Neural cell (in vitro differentiated cells): ENCODE data around the gene BAG5. TPM values are rescaled to one million over a fixed set of nuclear protein-coding genes. Genes with fewer than 3 reads are reported as not detected.
A peak's percentile ranks its signal among the peaks of the same experiment; 100 is the strongest.

Experiments
- H2AFZ ChIP-seq: fragments of 200-600, 300-800 bp; sonication (generic), shearing (Covaris generic); 2 replicates; pipeline ENCODE4 v1.6.0; 2014; ENCODE audit warnings: low read depth, mild to moderate bottlenecking, antibody characterized with exemption, low read length, moderate library complexity
- H3F3A ChIP-seq: fragments of 200-600 bp; shearing (Covaris generic); 2 replicates; pipeline ENCODE4 v1.6.1; 2016; ENCODE audit warnings: mild to moderate bottlenecking, moderate library complexity, mixed read lengths, antibody characterized with exemption, low read length; ENCODE audit not compliant: insufficient read depth, poor library complexity, severe bottlenecking
- H3K27ac ChIP-seq: fragments of 200-600, 300-800 bp; sonication (generic), shearing (Covaris generic); 2 replicates; pipeline ENCODE4 v1.5.1; 2014; ENCODE audit warnings: mild to moderate bottlenecking, low read length, moderate library complexity
- H3K27me3 ChIP-seq: fragments of 300-800, 200-600 bp; sonication (generic), shearing (Covaris generic); 2 replicates; pipeline ENCODE4 v1.6.0; 2014; ENCODE audit warnings: mild to moderate bottlenecking, low read depth, low read length, moderate library complexity; ENCODE audit not compliant: insufficient read depth
- H3K36me3 ChIP-seq: fragments of 300-800, 200-600 bp; sonication (generic), shearing (Covaris generic); 2 replicates; pipeline ENCODE4 v1.5.1; 2014; ENCODE audit warnings: mild to moderate bottlenecking, antibody characterized with exemption, low read length, moderate library complexity; ENCODE audit not compliant: insufficient read depth
- H3K4me2 ChIP-seq: fragments of 300-800, 200-600 bp; sonication (generic), shearing (Covaris generic); 2 replicates; pipeline ENCODE4 v1.6.0; 2014; ENCODE audit warnings: mild to moderate bottlenecking, low read length
- H3K4me3 ChIP-seq: fragments of 300-800, 200-600 bp; sonication (generic), shearing (Covaris generic); 2 replicates; pipeline ENCODE4 v1.5.1; 2014; ENCODE audit warnings: mild to moderate bottlenecking, low read length, moderate library complexity
- H3K79me2 ChIP-seq: fragments of 200-600 bp; shearing (Covaris generic); replicated peaks from 2 replicates; pipeline ENCODE4 v1.6.0; 2014; ENCODE audit warnings: mild to moderate bottlenecking, low read length, moderate library complexity; ENCODE audit not compliant: insufficient read depth
- H3K9ac ChIP-seq: fragments of 300-800, 200-600 bp; sonication (generic), shearing (Covaris generic); 2 replicates; pipeline ENCODE4 v1.6.1; 2016; ENCODE audit warnings: mild to moderate bottlenecking, low read length, mixed read lengths
- H3K9me2 ChIP-seq: fragments of 200-600 bp; shearing (Covaris generic); 2 replicates; pipeline ENCODE4 v1.6.1; 2016; ENCODE audit warnings: mild to moderate bottlenecking, low read length, mixed read lengths; ENCODE audit not compliant: insufficient read depth
- H3K9me3 ChIP-seq: fragments of 200-600, 300-800 bp; sonication (generic), shearing (Covaris generic); 2 replicates; pipeline ENCODE4 v1.6.1; 2016; ENCODE audit warnings: mild to moderate bottlenecking, mixed run types, low read length, moderate library complexity, mixed read lengths
- H4K20me1 ChIP-seq: fragments of 200-600 bp; shearing (Covaris generic); 2 replicates; pipeline ENCODE4 v1.6.1; 2016; ENCODE audit warnings: mild to moderate bottlenecking, mixed run types; ENCODE audit not compliant: insufficient read depth
- EP300 ChIP-seq: fragments of 450-650 bp; conservative IDR thresholded peaks from 2 replicates; pipeline ENCODE4 v1.6.1; 2014; ENCODE audit warnings: antibody characterized with exemption, mild to moderate bottlenecking, moderate library complexity; ENCODE audit not compliant: poor library complexity, severe bottlenecking
- EZH2 ChIP-seq: fragments of 200-600, 300-800 bp; shearing (Covaris generic), sonication (generic); IDR thresholded peaks from 2 replicates; pipeline ENCODE4 v1.6.1; 2014; ENCODE audit warnings: antibody characterized with exemption, low read length, borderline replicate concordance, mild to moderate bottlenecking; ENCODE audit not compliant: insufficient read depth, poor library complexity, severe bottlenecking
- MXI1 ChIP-seq: fragments of 450-650 bp; conservative IDR thresholded peaks from 2 replicates; pipeline ENCODE4 v1.6.1; 2014; ENCODE audit warnings: antibody characterized with exemption, mild to moderate bottlenecking; ENCODE audit not compliant: poor library complexity, severe bottlenecking
- POLR2AphosphoS5 ChIP-seq: IDR thresholded peaks from 2 replicates; pipeline ENCODE4 v1.6.1; 2012
- RAD21 ChIP-seq: fragments of 450-650 bp; conservative IDR thresholded peaks from 2 replicates; pipeline ENCODE4 v1.6.1; 2014; ENCODE audit warnings: antibody characterized with exemption, mild to moderate bottlenecking, moderate library complexity
- SMC3 ChIP-seq: fragments of 450-650 bp; conservative IDR thresholded peaks from 2 replicates; pipeline ENCODE4 v1.6.1; 2014; ENCODE audit warnings: antibody characterized with exemption, mild to moderate bottlenecking, moderate library complexity; ENCODE audit not compliant: poor library complexity
- TAF1 ChIP-seq: IDR thresholded peaks from 2 replicates; pipeline ENCODE4 v1.6.1; 2012; ENCODE audit warnings: low read depth
- polyA plus RNA-seq: library from polyadenylated mRNA; depleted of rRNA; stranded (reverse); fragments of >200 nt; gene quantifications from 2 replicates; pipeline ENCODE4 v1.2.3, GENCODE V29; 2014
- TF ChIP-seq, protein P1 (sequence below): fragments of 450-650 bp; IDR thresholded peaks from 2 replicates; pipeline ENCODE4 v1.5.1; 2014; ENCODE audit warnings: antibody characterized with exemption, mild to moderate bottlenecking, moderate library complexity; ENCODE audit not compliant: poor library complexity, severe bottlenecking
- TF ChIP-seq, protein P2 (sequence below): IDR thresholded peaks from 2 replicates; pipeline ENCODE4 v1.6.1; 2012; ENCODE audit warnings: borderline replicate concordance

Gene BAG5
- polyA plus RNA-seq, 1 donor from 2014 or later: 25.5 TPM

DNA sequence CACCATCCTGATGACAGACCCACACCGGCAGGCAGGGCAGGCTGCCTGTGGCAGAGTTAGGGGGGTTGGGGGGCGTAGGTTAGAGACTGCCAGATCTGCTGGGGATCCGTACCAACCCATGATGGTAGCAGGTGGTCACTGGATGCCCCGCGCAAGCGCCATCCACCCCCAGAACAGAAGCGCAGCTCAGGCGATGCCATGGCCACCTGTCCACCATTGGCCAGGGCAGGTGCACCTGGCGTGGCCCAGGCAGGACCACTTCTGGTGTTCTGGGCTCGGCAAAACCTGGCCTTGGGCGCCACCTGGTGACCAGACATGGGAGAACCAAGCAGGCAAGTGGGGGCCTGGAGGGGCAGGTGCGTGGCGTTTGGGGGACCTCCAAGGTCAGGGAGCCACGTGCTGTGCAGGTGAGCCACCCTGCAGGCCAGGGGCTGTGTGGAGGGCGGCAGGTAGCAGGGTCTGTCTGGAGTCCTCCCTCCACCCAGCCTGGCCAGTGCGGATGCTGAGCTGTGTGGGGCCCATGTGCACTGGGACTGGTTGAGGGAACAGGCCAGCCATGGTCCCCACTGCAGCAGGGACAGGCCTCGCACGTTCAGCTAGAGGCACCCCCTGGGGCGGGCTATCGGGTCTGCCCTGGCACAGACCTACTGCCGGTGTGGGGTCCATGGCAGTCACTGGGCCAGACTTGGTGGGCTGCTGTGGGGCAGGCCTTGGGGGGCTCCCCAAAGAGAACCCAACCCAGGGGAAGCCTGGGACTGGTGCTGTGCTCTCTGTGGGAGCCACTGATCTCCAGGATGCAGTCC lies 15.6 kb downstream of the BAG5 start:
- H3K27ac ChIP-seq: no peak overlapping the region
- no peak overlapping the region for H3K4me3 ChIP-seq
- no peak overlapping the region for H3K4me2 ChIP-seq
- H3F3A ChIP-seq: no peaks in the 10 kb centered on the region
- no peaks in the 10 kb centered on the region for H3K36me3 ChIP-seq
- H2AFZ ChIP-seq: no peak overlapping the region
- H3K9me2 ChIP-seq: no peaks in the 10 kb centered on the region
- H3K9ac ChIP-seq: peak overlapping the region; percentile 31
- TF ChIP-seq, protein P1, sequence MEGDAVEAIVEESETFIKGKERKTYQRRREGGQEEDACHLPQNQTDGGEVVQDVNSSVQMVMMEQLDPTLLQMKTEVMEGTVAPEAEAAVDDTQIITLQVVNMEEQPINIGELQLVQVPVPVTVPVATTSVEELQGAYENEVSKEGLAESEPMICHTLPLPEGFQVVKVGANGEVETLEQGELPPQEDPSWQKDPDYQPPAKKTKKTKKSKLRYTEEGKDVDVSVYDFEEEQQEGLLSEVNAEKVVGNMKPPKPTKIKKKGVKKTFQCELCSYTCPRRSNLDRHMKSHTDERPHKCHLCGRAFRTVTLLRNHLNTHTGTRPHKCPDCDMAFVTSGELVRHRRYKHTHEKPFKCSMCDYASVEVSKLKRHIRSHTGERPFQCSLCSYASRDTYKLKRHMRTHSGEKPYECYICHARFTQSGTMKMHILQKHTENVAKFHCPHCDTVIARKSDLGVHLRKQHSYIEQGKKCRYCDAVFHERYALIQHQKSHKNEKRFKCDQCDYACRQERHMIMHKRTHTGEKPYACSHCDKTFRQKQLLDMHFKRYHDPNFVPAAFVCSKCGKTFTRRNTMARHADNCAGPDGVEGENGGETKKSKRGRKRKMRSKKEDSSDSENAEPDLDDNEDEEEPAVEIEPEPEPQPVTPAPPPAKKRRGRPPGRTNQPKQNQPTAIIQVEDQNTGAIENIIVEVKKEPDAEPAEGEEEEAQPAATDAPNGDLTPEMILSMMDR: peak; percentile 99
- TF ChIP-seq POLR2AphosphoS5 (no peak), SMC3 (peak; percentile 96), RAD21 (peak; percentile 97), EP300 (no peak), EZH2 (no peak), TAF1 (no peak), MXI1 (peak; percentile 45)
- TF ChIP-seq, protein P2, sequence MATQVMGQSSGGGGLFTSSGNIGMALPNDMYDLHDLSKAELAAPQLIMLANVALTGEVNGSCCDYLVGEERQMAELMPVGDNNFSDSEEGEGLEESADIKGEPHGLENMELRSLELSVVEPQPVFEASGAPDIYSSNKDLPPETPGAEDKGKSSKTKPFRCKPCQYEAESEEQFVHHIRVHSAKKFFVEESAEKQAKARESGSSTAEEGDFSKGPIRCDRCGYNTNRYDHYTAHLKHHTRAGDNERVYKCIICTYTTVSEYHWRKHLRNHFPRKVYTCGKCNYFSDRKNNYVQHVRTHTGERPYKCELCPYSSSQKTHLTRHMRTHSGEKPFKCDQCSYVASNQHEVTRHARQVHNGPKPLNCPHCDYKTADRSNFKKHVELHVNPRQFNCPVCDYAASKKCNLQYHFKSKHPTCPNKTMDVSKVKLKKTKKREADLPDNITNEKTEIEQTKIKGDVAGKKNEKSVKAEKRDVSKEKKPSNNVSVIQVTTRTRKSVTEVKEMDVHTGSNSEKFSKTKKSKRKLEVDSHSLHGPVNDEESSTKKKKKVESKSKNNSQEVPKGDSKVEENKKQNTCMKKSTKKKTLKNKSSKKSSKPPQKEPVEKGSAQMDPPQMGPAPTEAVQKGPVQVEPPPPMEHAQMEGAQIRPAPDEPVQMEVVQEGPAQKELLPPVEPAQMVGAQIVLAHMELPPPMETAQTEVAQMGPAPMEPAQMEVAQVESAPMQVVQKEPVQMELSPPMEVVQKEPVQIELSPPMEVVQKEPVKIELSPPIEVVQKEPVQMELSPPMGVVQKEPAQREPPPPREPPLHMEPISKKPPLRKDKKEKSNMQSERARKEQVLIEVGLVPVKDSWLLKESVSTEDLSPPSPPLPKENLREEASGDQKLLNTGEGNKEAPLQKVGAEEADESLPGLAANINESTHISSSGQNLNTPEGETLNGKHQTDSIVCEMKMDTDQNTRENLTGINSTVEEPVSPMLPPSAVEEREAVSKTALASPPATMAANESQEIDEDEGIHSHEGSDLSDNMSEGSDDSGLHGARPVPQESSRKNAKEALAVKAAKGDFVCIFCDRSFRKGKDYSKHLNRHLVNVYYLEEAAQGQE: no peak
- no peaks in the 10 kb centered on the region for H4K20me1 ChIP-seq
- H3K79me2 ChIP-seq: no peaks in the 10 kb centered on the region
- H3K9me3 ChIP-seq: no peaks in the 10 kb centered on the region
- H3K27me3 ChIP-seq: no peaks in the 10 kb centered on the region

DNA sequence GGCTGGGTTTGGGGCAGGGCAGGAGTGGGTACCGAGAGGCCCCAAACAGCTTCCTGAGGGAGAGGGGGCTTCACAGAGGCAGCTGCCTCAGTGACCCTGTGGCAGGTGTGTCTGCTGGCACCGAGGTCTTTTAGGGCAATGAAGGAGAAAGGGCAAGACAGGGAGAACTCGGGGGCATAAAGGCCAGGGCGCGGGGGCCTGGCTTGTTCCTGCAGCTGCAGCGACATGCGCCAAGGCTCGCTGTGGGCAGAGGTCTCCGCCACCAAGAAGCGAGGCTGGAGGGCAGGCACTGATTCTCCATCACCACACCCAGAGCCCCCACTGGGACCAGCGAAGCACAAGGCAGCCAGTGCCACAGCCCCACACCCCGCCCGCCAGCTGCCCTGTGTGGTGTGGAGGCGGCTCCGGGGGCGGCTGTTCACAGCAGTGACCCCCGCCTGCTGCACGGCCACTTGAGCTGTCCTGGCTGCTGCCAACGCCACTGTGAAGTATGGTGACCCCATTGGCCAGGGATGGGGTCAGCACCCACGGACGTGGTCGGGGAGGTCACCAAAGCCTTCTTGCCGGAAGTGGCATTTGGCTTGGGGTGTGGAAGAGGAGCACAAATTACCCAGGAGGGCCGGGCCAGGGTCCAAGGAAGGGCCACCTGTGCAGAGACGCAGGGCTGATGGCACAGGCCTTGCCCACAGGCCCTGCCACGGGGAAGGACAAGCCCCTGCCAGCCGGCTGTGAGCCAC lies 16.4 kb downstream of the BAG5 start:
- Histone ChIP-seq H2AFZ (no peak overlapping the region), H3K4me3 (no peak overlapping the region), H3F3A (no peaks in the 10 kb centered on the region), H3K4me2 (no peak overlapping the region), H3K36me3 (no peaks in the 10 kb centered on the region), H4K20me1 (no peaks in the 10 kb centered on the region), H3K79me2 (no peaks in the 10 kb centered on the region), H3K27me3 (no peaks in the 10 kb centered on the region), H3K9ac (peak overlapping the region; percentile 7), H3K9me2 (no peaks in the 10 kb centered on the region), H3K9me3 (no peaks in the 10 kb centered on the region), H3K27ac (no peak overlapping the region)
- TF ChIP-seq POLR2AphosphoS5 (no peak), EP300 (no peak), EZH2 (no peak), SMC3 (no peak), RAD21 (no peak), MXI1 (no peak), TAF1 (no peak)
- TF ChIP-seq, protein P2: no peak
